ENCODE results near the gene CCDC85A.

Gene CCDC85A

GRCh38 chr2:56376699-56377665 lies 193.2 kb downstream of the CCDC85A start:
- DNase-seq = no peak

DNA sequence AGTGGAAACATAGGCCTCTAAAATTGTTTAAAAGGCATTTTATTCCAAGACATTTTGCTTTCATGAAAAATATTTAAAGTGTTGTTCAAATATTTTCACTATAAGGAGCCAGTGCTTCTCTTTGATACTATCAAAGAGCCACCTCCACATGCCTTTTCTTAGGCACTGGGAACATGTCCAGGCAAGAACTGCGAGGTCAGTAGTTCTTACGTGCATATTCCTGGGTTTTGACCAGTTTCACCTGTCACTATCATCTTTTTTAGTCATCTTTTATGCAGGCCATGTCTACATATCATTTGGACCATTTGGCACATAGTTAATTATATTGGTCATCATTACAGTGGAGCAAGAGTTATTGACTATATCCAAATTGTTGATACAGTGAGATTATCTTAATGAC lies 195.3 kb downstream of the CCDC85A start:
- no peak for DNase-seq

- no peak for DNase-seq
These were observed 197.1 kb downstream of the CCDC85A start for GRCh38 chr2:56380861-56381260.

DNA sequence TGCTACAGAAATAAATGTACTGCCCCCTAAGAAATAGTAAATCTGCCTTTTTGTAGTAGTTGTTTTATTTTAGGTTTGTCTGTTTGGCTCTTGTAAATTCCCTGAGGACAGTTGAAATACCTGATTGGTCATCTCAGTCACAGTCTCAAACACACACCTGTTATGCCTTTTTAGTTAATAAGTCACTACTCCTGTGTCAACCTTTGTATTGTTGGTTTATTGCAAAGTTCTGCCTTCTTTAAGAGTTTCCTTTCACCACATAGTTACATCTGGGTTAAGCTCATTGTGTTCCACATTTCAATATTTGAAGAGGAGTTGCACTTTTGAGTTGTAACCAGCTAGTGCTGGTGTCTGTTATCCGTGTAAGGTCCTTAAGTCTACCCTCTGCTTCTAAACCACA lies 198.7 kb downstream of the CCDC85A start:
- DNase-seq = no peak

DNA sequence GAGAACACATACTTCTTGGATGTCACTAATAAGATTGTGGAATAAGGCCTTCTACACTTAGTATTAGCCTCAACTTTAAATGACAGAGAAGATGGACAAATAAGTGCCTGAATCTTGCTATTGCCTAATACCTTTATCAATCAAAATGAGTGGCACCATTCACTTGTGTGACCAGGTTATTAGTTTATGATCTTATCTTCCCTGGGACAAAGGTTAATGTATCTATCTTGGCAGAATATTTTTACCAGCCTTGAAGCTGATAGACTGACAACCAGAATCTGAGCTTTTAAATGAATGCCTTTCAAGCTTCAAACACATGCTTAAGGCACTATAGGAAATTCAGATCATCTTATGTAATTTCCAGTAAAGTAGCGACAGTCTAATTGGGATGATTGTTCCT lies 202.9 kb downstream of the CCDC85A start:
- no peak for DNase-seq

DNA sequence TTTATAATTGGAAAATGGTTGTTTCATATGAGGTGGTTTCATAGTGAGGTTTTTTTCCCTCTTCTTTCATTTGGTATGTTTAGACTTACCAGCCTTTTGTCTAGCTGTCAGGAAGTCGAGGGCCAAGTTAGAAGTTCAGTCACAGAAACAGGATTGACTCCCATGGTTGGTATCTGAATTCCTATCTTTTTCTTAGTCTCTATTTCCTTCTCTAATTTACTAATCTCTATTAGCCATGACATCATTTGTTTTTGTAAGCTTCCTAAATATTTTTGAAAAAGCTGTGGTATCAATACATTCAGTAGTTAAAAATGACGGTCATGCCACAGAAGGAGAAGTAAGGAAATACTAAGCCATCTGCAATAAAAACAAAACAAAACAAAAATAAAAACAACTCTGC lies 206.9 kb downstream of the CCDC85A start:
- no peak for DNase-seq

- no peak for DNase-seq
These were observed 226.3 kb downstream of the CCDC85A start for GRCh38 chr2:56410140-56410539.

GRCh38 chr2:56416500-56417176 lies 232.8 kb downstream of the CCDC85A start:
- DNase-seq = no peak
